Right lobe of liver (tissue), 6 donors: ENCODE results near the gene MT1H. TPM values are rescaled to one million over a fixed set of nuclear protein-coding genes. Genes with fewer than 3 reads are reported as not detected.

Experiments
- ATAC-seq, 4 donors: fragments of 200-7000 bp; cut with Tn5 transposase; one replicate each; pipeline ENCODE4 v1.9.1; 2020; ENCODE audit warnings: mild to moderate bottlenecking in 4 of 4, moderate library complexity in 4 of 4
- DNase-seq, 3 donors: peaks; one replicate each; pipeline ENCODE4 v3.0.0-alpha.2; 2020
- H3K27ac ChIP-seq, 3 donors: fragments of 200-600 bp; one replicate each; pipeline ENCODE4 v1.8.0; 2022
- H3K27me3 ChIP-seq, 2 donors: fragments of 200-600 bp; one replicate each; pipeline ENCODE4 v1.8.0; 2022
- H3K36me3 ChIP-seq, 4 donors: fragments of 200-600 bp; sonication (generic) in 1 of 4; one replicate each; pipeline versions ENCODE4 v1.5.1 to v1.8.0; 2017 to 2022; ENCODE audit warnings: control low read depth in 1 of 4
- H3K4me1 ChIP-seq, 4 donors: fragments of 200-600 bp; sonication (generic) in 1 of 4; one replicate each; pipeline versions ENCODE4 v1.5.1 to v1.8.0; 2017 to 2022; ENCODE audit warnings: control low read depth in 1 of 4
- H3K4me3 ChIP-seq, 3 donors: fragments of 200-600 bp; one replicate each; pipeline ENCODE4 v1.8.0; 2022
- H3K9me3 ChIP-seq, 4 donors: fragments of 200-600 bp; sonication (generic) in 1 of 4; one replicate each; pipeline versions ENCODE4 v1.5.1 to v1.8.0; 2017 to 2022; ENCODE audit warnings: control low read depth in 1 of 4
- CTCF ChIP-seq, 4 donors: fragments of 200-600 bp in 3 of 4; fragments of 450-650 bp in 1 of 4; IDR thresholded peaks; one replicate each; pipeline versions ENCODE4 v1.5.1 to v1.8.0; 2016 to 2022; ENCODE audit warnings: antibody characterized with exemption in 4 of 4, mild to moderate bottlenecking in 2 of 4
- POLR2A ChIP-seq: fragments of 450-650 bp; IDR thresholded peaks from one replicate; pipeline ENCODE4 v1.6.1; 2017; ENCODE audit warnings: antibody characterized with exemption, mild to moderate bottlenecking
- WGBS: methylation state at CpG from one replicate; pipeline ENCODE4 v1.1.6; 2018; ENCODE audit warnings: low coverage, low lambda C conversion rate; ENCODE audit not compliant: insufficient coverage; ENCODE audit errors: missing lambda C conversion rate; 5-methylcytosine and 5-hydroxymethylcytosine counted together
- intact Hi-C, 2 donors: fragments of 100-400 bp; cut with DNase I; formaldehyde crosslinking; loops; one replicate each; pipeline versions ENCODE4 v1.11.2 to v1.14.1; 2022
- total RNA-seq, 6 experiments: library from RNA; depleted of rRNA in 2 of 6; stranded (reverse); fragments of >200 nt in 2 of 6; fragmentation: NEBNext Ultra II Directional in 3 of 6; extraction: Animal tissue kit (Norgen Biotek cat#: 25700) in 3 of 6; gene quantifications; one replicate each; pipeline versions ENCODE4 v1.1.0 to v1.2.4, GENCODE V29; 2016 to 2023
- donor health status: DM: no; HTN: yes; CAD: no.
- donor health status: DM: no; HTN: no; CAD: no.
- donor health status: DM: no; HTN: no; CAD: no.
- donor health status: DM: no; HTN: yes; CAD: no.
- donor health status: DM: no; HTN: yes; CAD: no.

MT1H gene
- total RNA-seq, 6 experiments from 2014 or later, result 0.74 to 1,258 (median 358) TPM; not detected in 1

GRCh38 chr16:56640076-56640475 is 29.5 kb upstream of the MT1H start:
- peaks cover 0 to 37% (median 7%) of the 10 kb centered on the region in 4 donors for H3K4me1 ChIP-seq
- no peak for ATAC-seq
- DNase-seq, result no peak
- intact Hi-C loops, result no loop called here
- H3K27me3 ChIP-seq, result no peaks in the 10 kb centered on the region
- WGBS, result 38% methylated on average over 1 of the region's 1 CpG
- no peak overlapping the region for H3K4me3 ChIP-seq
- no peaks in the 10 kb centered on the region for H3K9me3 ChIP-seq
- H3K36me3 ChIP-seq, result no peaks in the 10 kb centered on the region
- no peak overlapping the region for H3K27ac ChIP-seq
- TF ChIP-seq POLR2A, result no peak
- no peak for TF ChIP-seq CTCF (IDR thresholded peaks at IDR 0.05)

GRCh38 chr16:56641166-56641565 is 28.4 kb upstream of the MT1H start:
- no peak for ATAC-seq
- no peak overlapping the region for H3K4me3 ChIP-seq
- TF ChIP-seq POLR2A (no peak), CTCF (IDR thresholded peaks at IDR 0.05) (no peak)
- no CpG with 5 or more reads among the region's 2 CpGs for WGBS
- intact Hi-C loops, result no loop called here
- H3K4me1 ChIP-seq, result peaks cover 0 to 37% (median 7%) of the 10 kb centered on the region in 4 donors
- H3K27ac ChIP-seq, result no peak overlapping the region
- no peak for DNase-seq
- H3K36me3 ChIP-seq, result no peaks in the 10 kb centered on the region
- H3K27me3 ChIP-seq, result no peaks in the 10 kb centered on the region
- H3K9me3 ChIP-seq, result no peaks in the 10 kb centered on the region

- intact Hi-C loops, result no loop called here
- Histone ChIP-seq H3K9me3 (no peaks in the 10 kb centered on the region), H3K4me3 (peak overlapping the region; percentile 28 to 55 (median 47)), H3K27me3 (no peaks in the 10 kb centered on the region), H3K36me3 (no peaks in the 10 kb centered on the region), H3K27ac (peak overlapping the region; percentile 17 to 91 (median 42)), H3K4me1 (peaks cover 0 to 50% (median 7%) of the 10 kb centered on the region in 4 donors)
- TF ChIP-seq POLR2A (peak; percentile 68), CTCF (IDR thresholded peaks at IDR 0.05) (peak; percentile 52 to 61 (median 54))
- DNase-seq, result peak; percentile 90 to 95 (median 95)
- 9% methylated on average over 27 of the region's 42 CpGs for WGBS
- peak; percentile 82 to 91 (median 84) for ATAC-seq
These were observed 26.4 kb upstream of the MT1H start for GRCh38 chr16:56643080-56643778.

GRCh38 chr16:56643833-56644232 is 25.8 kb upstream of the MT1H start:
- Histone ChIP-seq H3K4me3 (peak overlapping the region in 2 of 3 donors; percentile 47 to 55), H3K27ac (peak overlapping the region in 2 of 3 donors; percentile 16 to 91), H3K9me3 (no peaks in the 10 kb centered on the region), H3K27me3 (no peaks in the 10 kb centered on the region), H3K4me1 (peaks cover 0 to 52% (median 5%) of the 10 kb centered on the region in 4 donors), H3K36me3 (no peaks in the 10 kb centered on the region)
- peak in 1 of 3 donors; percentile 46 for DNase-seq
- TF ChIP-seq CTCF (IDR thresholded peaks at IDR 0.05), result no peak
- TF ChIP-seq POLR2A, result no peak
- intact Hi-C loops, result no loop called here
- WGBS, result no CpG with 5 or more reads among the region's 5 CpGs
- peak in 1 of 4 donors; percentile 6 for ATAC-seq
